Endodermal cell (in vitro differentiated cells): ENCODE data around the gene CDC14A. TPM values are rescaled to one million over a fixed set of nuclear protein-coding genes. Genes with fewer than 3 reads are reported as not detected.

Source experiments
- DNase-seq: peaks from one replicate; pipeline ENCODE4 v3.0.0-alpha.2; 2017
- H3K27ac ChIP-seq: 2 replicates; pipeline ENCODE4 v1.5.1; 2013; ENCODE audit warnings: mild to moderate bottlenecking, low read depth, low read length, moderate library complexity
- H3K27me3 ChIP-seq: 2 replicates; pipeline ENCODE4 v1.6.1; 2013; ENCODE audit warnings: mild to moderate bottlenecking, low read length, moderate library complexity; ENCODE audit not compliant: insufficient read depth, control insufficient read depth, poor library complexity, severe bottlenecking
- H3K36me3 ChIP-seq: 2 replicates; pipeline ENCODE4 v1.7.0; 2013; ENCODE audit warnings: mild to moderate bottlenecking, low read length, moderate library complexity; ENCODE audit not compliant: control insufficient read depth, insufficient read depth
- H3K4me1 ChIP-seq: one replicate; pipeline ENCODE4 v1.7.0; 2013; ENCODE audit warnings: low read length; ENCODE audit not compliant: control insufficient read depth, insufficient read depth
- H3K4me3 ChIP-seq: 2 replicates; pipeline ENCODE4 v1.5.1; 2013; ENCODE audit warnings: mild to moderate bottlenecking, low read length, moderate library complexity
- H3K9ac ChIP-seq: 2 replicates; pipeline ENCODE4 v1.6.1; 2013; ENCODE audit warnings: mild to moderate bottlenecking, low read length, moderate library complexity; ENCODE audit not compliant: poor library complexity, severe bottlenecking; ENCODE audit errors: extremely low read depth
- H3K9me3 ChIP-seq: 2 replicates; pipeline ENCODE4 v1.6.1; 2013; ENCODE audit warnings: mild to moderate bottlenecking, low read length, moderate library complexity; ENCODE audit not compliant: control insufficient read depth
- H3K27ac Mint-ChIP-seq: 2 replicates; pipeline ENCODE4 v1.8.0; 2020; ENCODE audit warnings: mixed read lengths
- H3K27me3 Mint-ChIP-seq: 2 replicates; pipeline ENCODE4 v1.8.0; 2021; ENCODE audit warnings: mild to moderate bottlenecking, mixed read lengths; ENCODE audit not compliant: insufficient read depth
- H3K36me3 Mint-ChIP-seq: 2 replicates; pipeline ENCODE4 v1.8.0; 2020; ENCODE audit warnings: low read depth, mixed read lengths
- H3K4me1 Mint-ChIP-seq: 2 replicates; pipeline ENCODE4 v1.8.0; 2020; ENCODE audit warnings: mixed read lengths
- H3K4me3 Mint-ChIP-seq: 2 replicates; pipeline ENCODE4 v1.8.0; 2020; ENCODE audit warnings: mild to moderate bottlenecking, moderate library complexity, mixed read lengths
- H3K9me3 Mint-ChIP-seq: 2 replicates; pipeline ENCODE4 v1.8.0; 2020; ENCODE audit warnings: mild to moderate bottlenecking, mixed read lengths
- WGBS, 2 experiments: methylation state at CpG; one replicate each; pipeline versions ENCODE4 v1.1.5 to v1.1.7; 2013; ENCODE audit warnings: missing lambda C conversion rate in 2 of 2, mixed read lengths in 1 of 2; ENCODE audit not compliant: insufficient coverage in 1 of 2, insufficient read length in 1 of 2; 5-methylcytosine and 5-hydroxymethylcytosine counted together
- total RNA-seq, 2 donors: library from RNA; stranded (reverse); fragmentation: NEBNext Ultra II Directional in 1 of 2; extraction: Animal tissue kit (Norgen Biotek cat#: 25700) in 1 of 2; gene quantifications; 2 replicates in 1 of 2; 3 replicates in 1 of 2; pipeline ENCODE4 v1.2.1, GENCODE V29; 2021
- TF ChIP-seq, protein P1 (sequence below): fragments of 200-600 bp; sonication (generic); conservative IDR thresholded peaks from 2 replicates; pipeline ENCODE4 v1.5.0; 2021; ENCODE audit warnings: antibody characterized with exemption, mild to moderate bottlenecking

Gene CDC14A
- total RNA-seq, 2 donors from 2014 or later, result 14.5 to 17.6 TPM

DNA sequence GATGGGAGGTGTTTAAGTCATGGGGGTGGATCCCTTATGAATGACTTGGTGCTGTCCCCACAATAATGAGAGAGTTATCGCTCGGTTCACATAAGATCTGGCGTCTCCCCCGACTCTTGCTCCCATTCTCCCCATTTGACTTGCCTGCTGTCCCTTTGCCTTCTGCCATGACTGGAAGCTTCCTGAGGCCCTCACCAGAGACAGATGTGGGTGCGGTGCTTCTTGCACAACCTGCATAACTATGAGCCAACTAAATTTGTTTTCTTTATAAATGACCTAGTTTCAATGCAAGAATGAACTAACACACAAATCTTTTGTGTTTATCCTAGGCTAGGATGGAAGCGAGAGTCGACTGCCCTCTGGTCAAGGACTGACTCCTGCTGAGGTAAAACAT is 31.2 kb upstream of the CDC14A start:
- TF ChIP-seq, protein P1, sequence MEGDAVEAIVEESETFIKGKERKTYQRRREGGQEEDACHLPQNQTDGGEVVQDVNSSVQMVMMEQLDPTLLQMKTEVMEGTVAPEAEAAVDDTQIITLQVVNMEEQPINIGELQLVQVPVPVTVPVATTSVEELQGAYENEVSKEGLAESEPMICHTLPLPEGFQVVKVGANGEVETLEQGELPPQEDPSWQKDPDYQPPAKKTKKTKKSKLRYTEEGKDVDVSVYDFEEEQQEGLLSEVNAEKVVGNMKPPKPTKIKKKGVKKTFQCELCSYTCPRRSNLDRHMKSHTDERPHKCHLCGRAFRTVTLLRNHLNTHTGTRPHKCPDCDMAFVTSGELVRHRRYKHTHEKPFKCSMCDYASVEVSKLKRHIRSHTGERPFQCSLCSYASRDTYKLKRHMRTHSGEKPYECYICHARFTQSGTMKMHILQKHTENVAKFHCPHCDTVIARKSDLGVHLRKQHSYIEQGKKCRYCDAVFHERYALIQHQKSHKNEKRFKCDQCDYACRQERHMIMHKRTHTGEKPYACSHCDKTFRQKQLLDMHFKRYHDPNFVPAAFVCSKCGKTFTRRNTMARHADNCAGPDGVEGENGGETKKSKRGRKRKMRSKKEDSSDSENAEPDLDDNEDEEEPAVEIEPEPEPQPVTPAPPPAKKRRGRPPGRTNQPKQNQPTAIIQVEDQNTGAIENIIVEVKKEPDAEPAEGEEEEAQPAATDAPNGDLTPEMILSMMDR, result no peak
- no peaks in the 10 kb centered on the region for H3K36me3 ChIP-seq
- H3K4me3 Mint-ChIP-seq, result no peak overlapping the region
- 96 to 97% methylated on average over 7 of the region's 7 CpGs for WGBS, 2 experiments
- H3K27ac ChIP-seq, result no peak overlapping the region
- H3K27ac Mint-ChIP-seq, result no peak overlapping the region
- H3K4me1 Mint-ChIP-seq, result peaks cover 19% of the 10 kb centered on the region
- no peak overlapping the region for H3K9ac ChIP-seq
- no peaks in the 10 kb centered on the region for H3K27me3 Mint-ChIP-seq
- no peak overlapping the region for H3K4me3 ChIP-seq
- no peaks in the 10 kb centered on the region for H3K4me1 ChIP-seq
- no peak for DNase-seq
- H3K9me3 ChIP-seq, result peaks cover 51% of the 10 kb centered on the region
- H3K9me3 Mint-ChIP-seq, result peaks cover 44% of the 10 kb centered on the region
- peaks cover 7% of the 10 kb centered on the region for H3K36me3 Mint-ChIP-seq
- H3K27me3 ChIP-seq, result no peaks in the 10 kb centered on the region

DNA sequence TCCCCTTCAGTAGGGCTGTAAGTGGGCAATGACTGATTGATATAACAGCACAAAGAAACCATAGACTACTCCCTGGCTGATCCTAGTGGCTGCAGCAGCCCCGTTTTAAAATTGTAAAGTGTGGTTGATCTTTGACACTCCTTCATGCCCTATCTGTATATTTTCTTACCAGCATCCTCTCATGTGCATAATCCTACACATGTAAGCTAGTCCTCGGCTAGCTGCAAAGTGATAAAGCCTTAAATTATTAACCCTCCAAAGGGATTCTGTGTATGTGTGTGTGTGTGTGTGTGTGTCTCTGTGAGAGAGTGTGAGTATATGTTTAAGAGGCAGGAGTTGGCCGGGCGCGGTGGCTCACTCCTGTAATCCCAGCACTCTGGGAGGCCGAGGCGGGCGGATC is 30.8 kb upstream of the CDC14A start:
- Mint-ChIP-seq H3K4me1 (peaks cover 19% of the 10 kb centered on the region), H3K27ac (no peak overlapping the region), H3K36me3 (peaks cover 7% of the 10 kb centered on the region), H3K27me3 (no peaks in the 10 kb centered on the region), H3K9me3 (peaks cover 41% of the 10 kb centered on the region), H3K4me3 (no peak overlapping the region)
- Histone ChIP-seq H3K36me3 (no peaks in the 10 kb centered on the region), H3K9me3 (peaks cover 47% of the 10 kb centered on the region), H3K27ac (no peak overlapping the region), H3K4me1 (peaks cover 2% of the 10 kb centered on the region), H3K4me3 (no peak overlapping the region), H3K27me3 (no peaks in the 10 kb centered on the region), H3K9ac (no peak overlapping the region)
- TF ChIP-seq, protein P1, result no peak
- WGBS, 2 experiments, result 95 to 97% methylated on average over 4 to 8 of the region's 8 CpGs
- DNase-seq, result no peak

DNA sequence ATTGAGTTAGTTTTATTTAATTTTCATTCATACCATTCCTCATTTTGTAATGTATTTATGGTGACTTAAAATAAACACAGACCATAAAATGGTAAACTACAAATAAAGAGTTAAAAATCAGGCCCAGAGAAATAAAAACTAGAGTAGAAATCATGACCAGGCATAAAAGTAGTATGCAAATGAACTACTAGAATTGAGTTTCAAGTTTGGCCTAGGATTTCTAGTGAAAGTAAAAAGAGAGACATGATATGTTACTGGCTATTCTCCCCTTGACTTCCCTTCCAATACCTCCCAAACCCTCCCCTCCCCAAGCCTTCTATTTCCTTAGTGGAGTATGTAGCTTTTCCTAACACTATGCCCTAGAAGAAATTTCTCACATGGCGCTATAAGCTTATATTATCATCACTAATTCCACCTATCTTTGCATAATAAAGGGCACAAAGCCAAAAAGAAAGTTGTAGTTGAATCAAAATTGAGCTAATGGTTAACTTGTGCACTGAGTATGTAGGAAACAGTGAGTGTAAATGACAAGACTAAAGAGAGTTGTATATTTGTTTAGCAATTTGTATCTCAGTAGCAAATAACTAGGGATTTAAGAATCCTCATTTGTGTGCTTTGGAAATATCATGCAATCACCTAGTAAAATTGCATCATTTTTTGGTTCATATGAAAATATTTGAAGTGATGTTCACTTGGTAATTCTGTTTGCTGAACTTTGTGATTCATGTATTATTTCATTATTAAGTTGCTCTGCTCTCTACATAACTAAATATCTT is 29.7 kb upstream of the CDC14A start:
- TF ChIP-seq, protein P1, result no peak
- peaks cover 5% of the 10 kb centered on the region for H3K4me1 ChIP-seq
- Mint-ChIP-seq H3K4me3 (no peak overlapping the region), H3K9me3 (peaks cover 34% of the 10 kb centered on the region), H3K27me3 (no peaks in the 10 kb centered on the region), H3K27ac (no peak overlapping the region), H3K36me3 (peaks cover 7% of the 10 kb centered on the region), H3K4me1 (peaks cover 19% of the 10 kb centered on the region)
- DNase-seq, result no peak
- no peak overlapping the region for H3K27ac ChIP-seq
- no peaks in the 10 kb centered on the region for H3K27me3 ChIP-seq
- peaks cover 36% of the 10 kb centered on the region for H3K9me3 ChIP-seq
- H3K9ac ChIP-seq, result no peak overlapping the region
- no peaks in the 10 kb centered on the region for H3K36me3 ChIP-seq
- WGBS, 2 experiments, result no CpG with 5 or more reads among the region's 1 CpG
- H3K4me3 ChIP-seq, result no peak overlapping the region
